HG03066 (cell line): ENCODE measurements around the gene P2RY6.

Source experiments
- ATAC-seq: cut with Tn5 transposase; IDR thresholded peaks from one replicate; pipeline ENCODE4 v1.9.1; 2021; ENCODE audit warnings: low read depth; ENCODE audit not compliant: unreplicated experiment

P2RY6 gene

GRCh38 chr11:73236205-73236765, 35.9 kb upstream of the P2RY6 start:
- no peak for ATAC-seq

- no peak for ATAC-seq
Observed at GRCh38 chr11:73236854-73237253, 35.3 kb upstream of the P2RY6 start.

DNA sequence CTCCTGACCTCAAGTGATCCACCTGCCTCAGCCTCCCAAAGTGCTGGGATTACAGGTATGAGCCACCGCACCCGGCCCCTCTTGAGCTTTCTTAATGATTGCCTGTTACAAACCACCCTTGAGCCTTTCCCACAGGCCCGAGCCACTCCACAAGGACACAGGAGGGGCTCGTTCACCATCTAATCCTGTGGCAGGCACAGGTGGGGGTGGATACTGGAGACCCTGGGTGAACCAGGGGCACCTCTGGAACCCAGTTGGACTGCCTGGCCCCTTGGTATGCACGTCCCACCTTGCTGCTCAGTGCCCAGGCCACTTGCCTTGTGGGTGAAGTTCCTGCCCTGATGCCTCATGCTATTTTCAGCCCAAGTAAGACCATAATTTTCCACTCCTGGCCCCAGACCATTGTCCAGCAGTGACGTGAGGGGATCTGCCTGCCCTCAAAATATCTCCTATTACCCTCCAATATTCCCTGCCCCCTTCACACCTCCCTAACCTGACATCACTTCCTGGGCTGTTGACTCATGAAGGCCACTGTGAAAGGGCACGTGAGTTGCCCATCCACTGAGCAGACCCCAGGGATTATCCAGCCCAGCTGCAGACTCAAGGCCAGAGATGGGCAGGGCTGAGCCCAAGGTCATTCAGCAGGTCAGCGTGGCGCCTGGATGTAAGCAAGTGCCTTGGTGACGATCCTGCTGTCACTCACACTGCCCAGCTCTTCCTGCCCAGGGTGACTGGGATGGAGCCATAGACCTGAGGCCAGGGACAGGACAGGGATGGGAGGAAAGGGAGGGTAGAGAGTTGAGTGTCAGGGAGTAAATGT, 34.5 kb upstream of the P2RY6 start:
- no peak for ATAC-seq

GRCh38 chr11:73239111-73239521, 33.0 kb upstream of the P2RY6 start:
- no peak for ATAC-seq

DNA sequence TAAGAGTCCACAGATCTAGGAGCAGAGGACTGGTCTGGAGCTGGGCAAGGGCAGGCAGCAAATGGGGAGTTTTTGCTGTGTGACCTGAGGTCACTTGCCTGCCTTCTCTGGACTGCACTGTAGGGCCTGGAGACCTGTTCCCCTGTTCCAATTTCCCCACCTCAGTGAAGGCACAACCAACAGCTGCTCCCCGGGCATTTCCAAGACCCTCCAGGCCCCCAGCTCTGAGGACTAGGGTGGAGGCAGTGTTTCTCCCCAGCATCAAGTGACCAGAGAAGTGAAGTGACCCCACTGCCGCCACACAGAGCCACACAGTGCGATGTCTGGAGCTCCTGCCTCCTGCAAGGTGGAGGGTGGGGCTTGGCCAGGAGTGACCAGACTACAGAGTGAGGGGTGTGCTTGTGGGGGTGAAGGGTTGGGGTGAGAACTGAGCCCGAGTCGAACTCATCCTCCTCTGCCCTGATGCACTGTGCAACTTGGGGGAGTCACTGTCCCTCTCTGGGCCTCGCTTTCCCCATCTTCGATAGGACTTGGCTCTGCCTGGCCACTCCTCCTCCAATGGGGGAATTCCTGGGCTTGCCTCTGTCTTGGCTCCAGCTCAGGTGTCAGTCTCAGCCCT, 32.5 kb upstream of the P2RY6 start:
- no peak for ATAC-seq

DNA sequence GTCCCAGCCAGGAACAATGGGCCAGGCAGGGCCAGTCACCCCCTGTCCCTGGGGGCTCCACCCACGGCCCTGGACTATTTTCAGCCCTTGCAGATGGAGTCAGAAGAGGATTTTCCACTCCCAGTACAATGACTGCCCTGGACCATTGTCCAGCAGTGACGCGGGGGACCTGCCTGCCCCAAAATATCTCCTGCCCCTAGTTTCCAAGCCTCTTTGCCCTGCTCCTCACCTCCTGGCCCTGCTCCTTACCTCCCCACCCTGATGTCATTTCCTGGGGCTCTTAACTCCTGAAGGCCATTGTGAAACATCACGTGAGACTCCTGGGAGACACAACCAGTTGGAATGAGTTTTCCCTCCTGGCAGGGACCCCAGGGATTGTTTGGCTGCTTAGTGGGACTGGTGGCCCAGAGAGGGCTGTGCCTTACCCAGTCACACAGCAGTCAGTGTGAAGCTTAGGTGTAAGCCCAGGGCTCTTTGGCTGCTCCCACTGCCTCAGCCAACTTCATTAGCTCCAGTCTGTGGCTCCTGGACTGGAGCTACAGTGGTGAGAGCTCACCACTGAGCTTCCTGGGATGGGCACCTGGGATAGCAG, 31.9 kb upstream of the P2RY6 start:
- ATAC-seq = no peak

- ATAC-seq = no peak
Observed at GRCh38 chr11:73241300-73241699, 30.8 kb upstream of the P2RY6 start.

DNA sequence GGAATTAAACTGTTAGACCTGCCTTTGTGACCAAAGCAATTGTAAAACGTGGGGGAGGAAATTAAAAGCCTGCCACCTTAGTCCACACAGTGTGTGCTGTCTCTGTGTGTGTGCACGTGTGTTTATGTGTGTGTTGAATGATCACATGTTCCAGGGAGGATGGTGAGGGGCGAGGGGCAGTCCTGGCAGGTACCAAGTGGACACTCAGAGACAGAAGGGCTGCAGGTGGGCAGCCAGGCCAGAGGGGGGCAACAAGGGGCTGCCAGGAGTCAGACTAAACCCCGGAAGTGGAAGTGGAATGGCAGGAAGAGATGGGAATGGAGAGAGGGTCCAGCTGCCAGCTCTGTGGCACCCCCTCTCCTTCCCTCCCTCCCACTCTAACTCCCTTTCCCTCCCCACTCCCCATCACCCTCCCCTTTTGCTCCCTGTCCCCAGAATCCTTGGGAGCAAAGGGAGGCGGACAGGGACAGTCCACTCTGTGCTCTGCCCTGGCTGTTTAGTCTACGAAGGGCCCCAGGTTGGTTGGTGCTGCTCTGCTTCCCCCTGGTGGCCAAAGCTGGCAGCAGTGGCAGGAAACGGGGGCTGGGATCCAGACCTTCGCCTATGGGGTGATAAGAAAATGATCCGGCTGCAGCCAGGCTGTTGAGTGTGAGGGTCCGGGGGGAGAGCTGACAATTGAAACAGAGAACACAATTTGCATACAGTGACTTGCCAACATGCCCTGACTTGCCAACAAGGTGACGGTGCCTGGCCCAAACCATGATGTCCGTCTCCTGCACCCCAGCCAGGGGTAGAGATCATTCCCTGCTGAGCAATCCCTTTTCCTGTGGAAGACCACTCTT, 29.7 kb upstream of the P2RY6 start:
- ATAC-seq = no peak

DNA sequence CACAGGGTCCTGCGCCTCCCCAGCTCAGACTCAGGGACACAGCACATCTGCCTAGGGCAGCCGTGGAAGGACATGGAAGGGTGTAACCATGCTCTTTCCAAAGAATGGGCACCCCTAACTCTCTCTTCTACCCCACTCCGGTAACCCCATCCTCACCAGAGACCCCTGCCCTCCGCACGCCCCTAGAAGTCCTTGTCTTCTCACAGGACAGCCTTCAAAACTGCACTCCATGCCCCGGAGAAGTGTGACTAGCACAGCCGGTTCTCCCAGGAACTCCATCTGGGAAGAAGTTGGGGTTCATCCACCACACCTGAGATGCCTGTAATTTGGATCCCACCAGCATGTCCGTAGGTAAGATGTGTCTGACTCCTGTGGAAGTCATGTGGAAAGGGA, 29.0 kb upstream of the P2RY6 start:
- ATAC-seq = no peak

GRCh38 chr11:73244589-73245240, 27.4 kb upstream of the P2RY6 start:
- no peak for ATAC-seq

GRCh38 chr11:73245461-73245860, 26.7 kb upstream of the P2RY6 start:
- no peak for ATAC-seq

- no peak for ATAC-seq
Observed at GRCh38 chr11:73246303-73246702, 25.8 kb upstream of the P2RY6 start.

GRCh38 chr11:73248526-73249185, 23.5 kb upstream of the P2RY6 start:
- no peak for ATAC-seq

GRCh38 chr11:73249304-73249703, 22.8 kb upstream of the P2RY6 start:
- no peak for ATAC-seq

GRCh38 chr11:73249853-73250783, 22.0 kb upstream of the P2RY6 start:
- ATAC-seq = no peak

DNA sequence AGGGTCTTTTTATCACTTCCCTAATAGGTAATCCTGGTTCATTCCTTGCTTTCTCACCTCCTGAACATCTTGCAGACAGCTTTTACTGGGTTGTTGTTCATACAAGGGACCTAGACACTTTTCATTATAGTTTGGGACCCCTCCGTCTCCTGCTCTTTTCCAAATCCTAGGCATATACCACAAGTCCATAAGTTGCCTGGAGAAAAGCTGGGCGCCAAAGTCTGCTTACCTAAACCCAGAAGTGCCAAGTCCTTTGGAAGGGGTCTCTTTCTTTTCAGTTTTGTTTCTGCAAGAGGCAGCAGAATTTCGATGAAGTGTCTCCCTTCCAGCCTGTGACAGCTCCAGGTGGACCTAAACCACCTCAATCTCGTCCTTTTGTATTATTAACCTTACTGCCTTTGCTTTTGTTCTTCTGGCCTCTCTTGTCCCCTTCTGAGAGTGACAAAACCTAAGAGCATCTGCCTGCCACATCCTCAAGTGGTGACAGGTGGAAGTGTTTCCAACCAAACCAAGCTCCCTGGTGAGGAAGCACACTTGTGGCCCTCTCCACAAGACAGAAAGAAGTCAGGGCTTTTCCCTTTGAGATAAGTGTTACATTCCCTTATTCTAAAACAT, 19.5 kb upstream of the P2RY6 start:
- ATAC-seq = no peak

GRCh38 chr11:73257342-73258103, 14.6 kb upstream of the P2RY6 start:
- ATAC-seq = no peak
